Epithelial cell of proximal tubule (primary cell): ENCODE measurements around the gene LYST. TPM values are rescaled to one million over a fixed set of nuclear protein-coding genes. Genes with fewer than 3 reads are reported as not detected.
"Not testable (repeated sequence)": the region's sequence is repeated elsewhere in the genome, so short reads cannot be mapped to it uniquely, and the experiment has no call there.

Experiments used
- DNase-seq: peaks from one replicate; pipeline ENCODE4 v3.0.0-alpha.2; 2011; ENCODE audit warnings: low read depth
- H3K4me3 ChIP-seq: 2 replicates; pipeline ENCODE4 v1.5.1; 2011; ENCODE audit warnings: low read depth, mild to moderate bottlenecking, low read length
- CTCF ChIP-seq: conservative IDR thresholded peaks from 2 replicates; pipeline ENCODE4 v1.5.1; 2012; ENCODE audit warnings: low read depth, mild to moderate bottlenecking, low read length
- total RNA-seq: library from RNA; depleted of rRNA; stranded (reverse); fragments of >200 nt; gene quantifications from 2 replicates; pipeline ENCODE4 v1.2.3, GENCODE V29; 2015

The LYST gene
- total RNA-seq, 1 donor from 2014 or later, result 10.3 TPM

- DNase-seq, result no peak
- TF ChIP-seq CTCF, result no peak
- H3K4me3 ChIP-seq, result no peak overlapping the region
Measured at GRCh38 chr1:235651170-235651806, 215.4 kb downstream of the LYST start.

- peak overlapping the region; percentile 46 for H3K4me3 ChIP-seq
- no peak for DNase-seq
- TF ChIP-seq CTCF, result no peak
Measured at GRCh38 chr1:235650341-235651169, 216.2 kb downstream of the LYST start.

- TF ChIP-seq CTCF, result no peak
- DNase-seq, result no peak
- peak within 1 kb of the TSS; percentile 46 for H3K4me3 ChIP-seq
Measured at GRCh38 chr1:235649368-235650163, 217.1 kb downstream of the LYST start, which contains the start of gene GNG4. Gene GNG4 (minus strand): TSS chr1:235649784. CDS start chr1:235583838, 65,946 bp downstream.

GRCh38 chr1:235648954-235649367, 217.7 kb downstream of the LYST start:
- no peak for TF ChIP-seq CTCF
- DNase-seq, result no peak
- peak overlapping the region; percentile 40 for H3K4me3 ChIP-seq

GRCh38 chr1:235648407-235648907, 218.2 kb downstream of the LYST start:
- no peak for TF ChIP-seq CTCF
- DNase-seq, result no peak
- H3K4me3 ChIP-seq, result peak overlapping the region; percentile 40

- H3K4me3 ChIP-seq, DNase-seq: not testable (repeated sequence)
Measured at GRCh38 chr1:235647537-235647936, 219.2 kb downstream of the LYST start.

- DNase-seq, result no peak
- no peak overlapping the region for H3K4me3 ChIP-seq
- TF ChIP-seq CTCF, result no peak
Measured at GRCh38 chr1:235646463-235646862, 220.2 kb downstream of the LYST start.
